Breast epithelium (tissue), 4 donors: ENCODE data around the gene CEP89. TPM values are rescaled to one million over a fixed set of nuclear protein-coding genes. Genes with fewer than 3 reads are reported as not detected.
A peak's percentile ranks its signal among the peaks of the same experiment; 100 is the strongest.

Source experiments
- DNase-seq, 2 donors: peaks; one replicate each; pipeline ENCODE4 v3.0.0-alpha.2; 2019; ENCODE audit warnings: low spot score in 2 of 2
- H3K27ac ChIP-seq, 2 donors: fragments of 200-600 bp; sonication (generic) in 1 of 2; one replicate each; pipeline ENCODE4 v1.5.1; 2016 to 2019; ENCODE audit warnings: mild to moderate bottlenecking in 1 of 2
- H3K27me3 ChIP-seq, 2 donors: fragments of 200-600 bp; sonication (generic) in 1 of 2; one replicate each; pipeline versions ENCODE4 v1.5.1 to v1.6.0; 2017 to 2019; ENCODE audit warnings: control low read depth in 1 of 2, mild to moderate bottlenecking in 1 of 2
- H3K36me3 ChIP-seq: fragments of 200-600 bp; one replicate; pipeline ENCODE4 v1.5.1; 2019
- H3K4me1 ChIP-seq, 2 donors: fragments of 200-600 bp; sonication (generic); one replicate each; pipeline ENCODE4 v1.5.1; 2016 to 2019; ENCODE audit warnings: control low read depth in 1 of 2
- H3K4me3 ChIP-seq, 3 donors: fragments of 200-600 bp; sonication (generic); 1 replicate in 2 of 3; 2 replicates in 1 of 3; pipeline ENCODE4 v1.5.1; 2016 to 2019; ENCODE audit warnings: mild to moderate bottlenecking in 3 of 3, moderate library complexity in 2 of 3
- H3K9me3 ChIP-seq, 2 donors: fragments of 200-600 bp; sonication (generic) in 1 of 2; one replicate each; pipeline ENCODE4 v1.5.1; 2016 to 2019; ENCODE audit warnings: control low read depth in 1 of 2
- POLR2A ChIP-seq: fragments of 450-650 bp; IDR thresholded peaks from one replicate; pipeline ENCODE4 v1.6.1; 2016; ENCODE audit warnings: antibody characterized with exemption, mild to moderate bottlenecking, moderate library complexity
- POLR2AphosphoS5 ChIP-seq, 3 donors: sonication (generic); formaldehyde crosslinking; IDR thresholded peaks; one replicate each; pipeline ENCODE4 v1.6.1; 2017; ENCODE audit warnings: antibody characterized with exemption in 3 of 3
- intact Hi-C: fragments of 100-400 bp; cut with DNase I; formaldehyde crosslinking; loops from one replicate; pipeline ENCODE4 v1.15.1; 2023; ENCODE audit warnings: low total_unique reads
- total RNA-seq, 3 donors: library from RNA; depleted of rRNA; stranded (reverse); fragments of >200 nt; gene quantifications; one replicate each; pipeline ENCODE4 v1.1.0, GENCODE V29; 2016
- TF ChIP-seq, protein P1 (sequence below), 3 donors: fragments of 450-650 bp; IDR thresholded peaks; one replicate each; pipeline ENCODE4 v1.5.1; 2016 to 2017; ENCODE audit warnings: antibody characterized with exemption in 3 of 3, mild to moderate bottlenecking in 3 of 3, moderate library complexity in 3 of 3

Gene CEP89
- total RNA-seq, 3 donors from 2014 or later = 9.3 to 17.4 (median 16.7) TPM

DNA sequence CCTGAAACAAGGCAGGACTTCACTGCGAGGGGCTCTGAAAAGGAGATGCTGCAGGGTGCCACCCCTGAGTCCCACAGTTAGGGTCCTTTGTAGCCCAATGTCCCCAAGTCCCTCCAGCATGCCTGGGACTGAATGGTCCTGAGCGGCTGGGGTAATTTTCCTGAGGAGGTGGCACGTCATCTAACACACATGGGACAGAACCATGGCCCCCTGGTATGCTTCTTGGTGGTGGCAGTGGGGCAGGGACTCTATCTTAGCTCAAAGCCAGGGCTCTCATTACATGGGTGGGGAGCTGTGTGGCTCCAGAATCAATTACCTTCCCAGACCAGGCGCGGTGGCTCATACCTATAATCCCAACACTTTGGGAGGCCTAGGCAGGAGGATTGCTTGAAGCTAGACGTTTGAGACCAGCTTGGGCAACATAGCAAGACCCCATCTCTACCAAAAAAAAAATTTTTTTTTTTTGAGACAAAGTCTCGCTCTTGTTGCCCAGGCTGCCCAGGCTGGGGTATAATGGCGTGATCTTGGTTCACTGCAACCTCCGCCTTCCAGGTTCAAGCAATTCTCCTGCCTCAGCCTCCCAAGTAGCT, 94.3 kb downstream of the CEP89 start:
- no peak overlapping the region for H3K27ac ChIP-seq
- intact Hi-C loops = no loop called here

DNA sequence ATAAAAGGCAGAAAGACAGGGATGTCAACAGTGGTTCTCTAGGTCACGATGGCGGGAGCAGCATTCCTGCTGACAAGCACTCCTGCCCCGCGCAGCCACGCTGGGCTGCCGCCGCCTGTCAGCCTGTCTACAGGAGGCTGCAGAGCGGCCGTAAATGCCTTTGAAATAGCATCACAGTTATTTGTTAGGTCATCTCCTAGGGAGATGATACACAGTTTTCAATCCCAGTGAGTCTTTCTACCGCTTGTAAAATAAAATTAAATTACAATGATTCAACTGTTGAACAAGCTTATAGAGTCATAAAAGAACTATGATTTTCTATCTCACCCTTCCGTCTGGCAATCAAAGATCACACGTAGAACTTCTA, 94.9 kb downstream of the CEP89 start:
- H3K27ac ChIP-seq = no peak overlapping the region
- intact Hi-C loops = no loop called here
- no peaks in the 10 kb centered on the region for H3K9me3 ChIP-seq
- H3K4me1 ChIP-seq = no peaks in the 10 kb centered on the region
- no peak for DNase-seq
- H3K4me3 ChIP-seq = no peak overlapping the region
- TF ChIP-seq POLR2AphosphoS5 (IDR thresholded peaks at IDR 0.05) = no peak
- TF ChIP-seq, protein P1, sequence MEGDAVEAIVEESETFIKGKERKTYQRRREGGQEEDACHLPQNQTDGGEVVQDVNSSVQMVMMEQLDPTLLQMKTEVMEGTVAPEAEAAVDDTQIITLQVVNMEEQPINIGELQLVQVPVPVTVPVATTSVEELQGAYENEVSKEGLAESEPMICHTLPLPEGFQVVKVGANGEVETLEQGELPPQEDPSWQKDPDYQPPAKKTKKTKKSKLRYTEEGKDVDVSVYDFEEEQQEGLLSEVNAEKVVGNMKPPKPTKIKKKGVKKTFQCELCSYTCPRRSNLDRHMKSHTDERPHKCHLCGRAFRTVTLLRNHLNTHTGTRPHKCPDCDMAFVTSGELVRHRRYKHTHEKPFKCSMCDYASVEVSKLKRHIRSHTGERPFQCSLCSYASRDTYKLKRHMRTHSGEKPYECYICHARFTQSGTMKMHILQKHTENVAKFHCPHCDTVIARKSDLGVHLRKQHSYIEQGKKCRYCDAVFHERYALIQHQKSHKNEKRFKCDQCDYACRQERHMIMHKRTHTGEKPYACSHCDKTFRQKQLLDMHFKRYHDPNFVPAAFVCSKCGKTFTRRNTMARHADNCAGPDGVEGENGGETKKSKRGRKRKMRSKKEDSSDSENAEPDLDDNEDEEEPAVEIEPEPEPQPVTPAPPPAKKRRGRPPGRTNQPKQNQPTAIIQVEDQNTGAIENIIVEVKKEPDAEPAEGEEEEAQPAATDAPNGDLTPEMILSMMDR (IDR thresholded peaks at IDR 0.05) = no peak
- H3K36me3 ChIP-seq = no peaks in the 10 kb centered on the region
- H3K27me3 ChIP-seq = no peaks in the 10 kb centered on the region

More for the DNA sequence above, 94.3 kb downstream of the CEP89 start:
- TF ChIP-seq POLR2AphosphoS5 (IDR thresholded peaks at IDR 0.05) (no peak), POLR2A (no peak)
- TF ChIP-seq, protein P1 (IDR thresholded peaks at IDR 0.05) = no peak
- no peaks in the 10 kb centered on the region for H3K4me1 ChIP-seq
- no peaks in the 10 kb centered on the region for H3K36me3 ChIP-seq
- no peaks in the 10 kb centered on the region for H3K27me3 ChIP-seq
- DNase-seq = no peak
- no peaks in the 10 kb centered on the region for H3K9me3 ChIP-seq
- H3K4me3 ChIP-seq = no peak overlapping the region

DNA sequence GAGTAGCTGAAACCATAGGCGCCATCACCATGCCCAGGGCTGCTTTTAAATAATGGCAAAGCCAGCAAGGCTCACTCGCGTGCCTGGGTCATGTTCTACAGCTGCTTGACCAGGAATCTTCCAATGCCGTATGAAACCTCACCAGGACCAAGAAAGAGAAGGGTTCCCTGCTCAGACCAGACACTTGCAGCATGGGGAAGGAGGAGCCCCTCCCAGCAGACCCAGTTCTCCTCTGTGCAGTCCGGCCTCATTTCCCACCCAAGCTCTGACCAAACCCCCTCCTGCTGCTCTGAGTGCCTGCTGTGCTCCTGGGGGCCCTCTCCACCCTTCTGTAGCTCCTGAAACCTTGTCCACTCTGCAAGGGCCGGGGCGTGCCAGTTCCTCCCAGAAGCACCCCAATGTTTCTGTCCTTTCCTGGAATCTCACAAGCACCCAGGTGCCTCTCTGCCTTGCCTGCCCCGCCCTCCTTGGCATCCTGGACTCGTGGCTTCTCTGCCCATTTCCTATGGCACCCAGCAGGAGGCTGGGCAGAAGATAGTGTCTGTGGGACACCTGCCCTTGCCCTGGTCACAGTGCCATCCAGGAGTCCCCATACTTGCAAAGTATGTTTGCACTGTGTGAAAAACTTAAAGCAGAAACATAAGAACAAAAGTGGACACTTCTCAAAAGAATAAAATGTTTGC, 95.4 kb downstream of the CEP89 start:
- no peak overlapping the region for H3K4me3 ChIP-seq
- no peaks in the 10 kb centered on the region for H3K4me1 ChIP-seq
- TF ChIP-seq POLR2A (no peak), POLR2AphosphoS5 (IDR thresholded peaks at IDR 0.05) (no peak)
- TF ChIP-seq, protein P1 (IDR thresholded peaks at IDR 0.05) = no peak
- intact Hi-C loops = no loop called here
- no peak for DNase-seq
- no peak overlapping the region for H3K27ac ChIP-seq
- no peaks in the 10 kb centered on the region for H3K36me3 ChIP-seq
- H3K27me3 ChIP-seq = no peaks in the 10 kb centered on the region
- no peaks in the 10 kb centered on the region for H3K9me3 ChIP-seq

DNA sequence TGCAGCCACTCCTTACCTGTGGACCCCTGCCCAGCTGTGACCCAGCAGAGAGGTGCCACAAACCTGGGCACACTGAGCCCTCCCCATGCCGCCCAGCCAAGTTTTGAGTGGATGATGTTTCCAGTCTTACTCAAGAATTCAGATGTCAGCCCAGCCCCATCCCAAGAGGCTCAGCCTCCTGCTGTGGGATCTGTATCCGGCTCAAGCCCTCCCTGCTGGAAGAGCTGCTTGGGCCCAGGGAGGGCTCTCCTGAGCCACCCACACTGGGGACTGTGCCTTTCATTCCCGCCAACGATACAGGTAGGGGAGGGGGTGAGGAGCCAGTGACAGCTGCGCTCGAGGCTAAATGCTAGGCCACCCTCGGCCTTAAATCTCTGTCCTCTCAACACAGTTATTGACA, 96.3 kb downstream of the CEP89 start:
- Histone ChIP-seq H3K4me1 (no peaks in the 10 kb centered on the region), H3K9me3 (no peaks in the 10 kb centered on the region), H3K27me3 (no peaks in the 10 kb centered on the region), H3K4me3 (no peak overlapping the region), H3K27ac (no peak overlapping the region), H3K36me3 (no peaks in the 10 kb centered on the region)
- peak in 1 of 2 donors; percentile 8 for DNase-seq
- intact Hi-C loops = no loop called here
- TF ChIP-seq, protein P1 (IDR thresholded peaks at IDR 0.05) = no peak

GRCh38 chr19:32874605-32875004, 97.2 kb downstream of the CEP89 start:
- intact Hi-C loops = no loop called here
- DNase-seq = no peak
- Histone ChIP-seq H3K27ac (no peak overlapping the region), H3K36me3 (no peaks in the 10 kb centered on the region), H3K9me3 (no peaks in the 10 kb centered on the region), H3K27me3 (no peaks in the 10 kb centered on the region), H3K4me3 (no peak overlapping the region), H3K4me1 (no peaks in the 10 kb centered on the region)
- TF ChIP-seq POLR2A = no peak
- TF ChIP-seq POLR2AphosphoS5 (IDR thresholded peaks at IDR 0.05) = no peak
